Measurements from ENCODE around the gene MBOAT2.

DNA sequence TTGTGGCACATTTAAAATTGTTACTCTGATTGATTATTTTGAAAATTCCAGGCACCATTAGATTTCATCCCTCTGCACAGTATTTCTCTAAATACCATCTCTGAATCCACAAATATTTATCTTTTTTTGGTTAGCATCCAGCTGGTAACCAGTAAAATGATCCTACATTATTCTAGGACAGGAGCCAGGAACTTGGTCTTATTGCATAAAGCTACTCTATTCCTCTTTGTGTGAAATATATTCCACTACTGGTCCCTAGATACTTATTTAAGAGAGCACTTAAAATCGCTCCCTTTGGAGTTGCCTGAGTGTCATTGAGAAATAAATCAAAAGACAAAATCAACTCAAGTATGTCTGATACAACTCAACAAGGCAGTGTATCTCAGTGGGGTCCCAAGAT lies 7.4 kb upstream of the MBOAT2 start:
- TF ChIP-seq, protein P1, sequence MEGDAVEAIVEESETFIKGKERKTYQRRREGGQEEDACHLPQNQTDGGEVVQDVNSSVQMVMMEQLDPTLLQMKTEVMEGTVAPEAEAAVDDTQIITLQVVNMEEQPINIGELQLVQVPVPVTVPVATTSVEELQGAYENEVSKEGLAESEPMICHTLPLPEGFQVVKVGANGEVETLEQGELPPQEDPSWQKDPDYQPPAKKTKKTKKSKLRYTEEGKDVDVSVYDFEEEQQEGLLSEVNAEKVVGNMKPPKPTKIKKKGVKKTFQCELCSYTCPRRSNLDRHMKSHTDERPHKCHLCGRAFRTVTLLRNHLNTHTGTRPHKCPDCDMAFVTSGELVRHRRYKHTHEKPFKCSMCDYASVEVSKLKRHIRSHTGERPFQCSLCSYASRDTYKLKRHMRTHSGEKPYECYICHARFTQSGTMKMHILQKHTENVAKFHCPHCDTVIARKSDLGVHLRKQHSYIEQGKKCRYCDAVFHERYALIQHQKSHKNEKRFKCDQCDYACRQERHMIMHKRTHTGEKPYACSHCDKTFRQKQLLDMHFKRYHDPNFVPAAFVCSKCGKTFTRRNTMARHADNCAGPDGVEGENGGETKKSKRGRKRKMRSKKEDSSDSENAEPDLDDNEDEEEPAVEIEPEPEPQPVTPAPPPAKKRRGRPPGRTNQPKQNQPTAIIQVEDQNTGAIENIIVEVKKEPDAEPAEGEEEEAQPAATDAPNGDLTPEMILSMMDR (IDR thresholded peaks at IDR 0.05) = no peak
- TF ChIP-seq POLR2A (IDR thresholded peaks at IDR 0.05) = no peak

All from body of pancreas (tissue), 4 donors.